Frontal cortex (tissue), 4 donors: ENCODE data around the gene CHPF2. TPM values are rescaled to one million over a fixed set of nuclear protein-coding genes. Genes with fewer than 3 reads are reported as not detected.
A peak's percentile ranks its signal among the peaks of the same experiment; 100 is the strongest.

ENCODE experiments used
- DNase-seq, 2 donors: peaks; one replicate each; pipeline ENCODE4 v3.0.0; 2012; ENCODE audit warnings: low spot score in 2 of 2
- FAIRE-seq: peaks from 2 replicates; lab custom pipeline; 2012; peaks lifted over from hg19 to GRCh38; lab: Jason Lieb, UNC
- total RNA-seq: library from RNA; depleted of rRNA; stranded (reverse); fragments of >200 nt; gene quantifications from one replicate; pipeline ENCODE4 v1.2.3, GENCODE V29; 2014
- donor health status: control.
- donor health status: control.
- donor health status: control.

The CHPF2 gene
- 18.3 TPM for total RNA-seq

GRCh38 chr7:151232091-151232916 lies at the start of gene CHPF2:
CHPF2 (plus strand) TSS chr7:151232483; CDS start chr7:151234012, 1,529 bp downstream.
- FAIRE-seq: no peak
- peak; percentile 95 to 97 for DNase-seq

DNA sequence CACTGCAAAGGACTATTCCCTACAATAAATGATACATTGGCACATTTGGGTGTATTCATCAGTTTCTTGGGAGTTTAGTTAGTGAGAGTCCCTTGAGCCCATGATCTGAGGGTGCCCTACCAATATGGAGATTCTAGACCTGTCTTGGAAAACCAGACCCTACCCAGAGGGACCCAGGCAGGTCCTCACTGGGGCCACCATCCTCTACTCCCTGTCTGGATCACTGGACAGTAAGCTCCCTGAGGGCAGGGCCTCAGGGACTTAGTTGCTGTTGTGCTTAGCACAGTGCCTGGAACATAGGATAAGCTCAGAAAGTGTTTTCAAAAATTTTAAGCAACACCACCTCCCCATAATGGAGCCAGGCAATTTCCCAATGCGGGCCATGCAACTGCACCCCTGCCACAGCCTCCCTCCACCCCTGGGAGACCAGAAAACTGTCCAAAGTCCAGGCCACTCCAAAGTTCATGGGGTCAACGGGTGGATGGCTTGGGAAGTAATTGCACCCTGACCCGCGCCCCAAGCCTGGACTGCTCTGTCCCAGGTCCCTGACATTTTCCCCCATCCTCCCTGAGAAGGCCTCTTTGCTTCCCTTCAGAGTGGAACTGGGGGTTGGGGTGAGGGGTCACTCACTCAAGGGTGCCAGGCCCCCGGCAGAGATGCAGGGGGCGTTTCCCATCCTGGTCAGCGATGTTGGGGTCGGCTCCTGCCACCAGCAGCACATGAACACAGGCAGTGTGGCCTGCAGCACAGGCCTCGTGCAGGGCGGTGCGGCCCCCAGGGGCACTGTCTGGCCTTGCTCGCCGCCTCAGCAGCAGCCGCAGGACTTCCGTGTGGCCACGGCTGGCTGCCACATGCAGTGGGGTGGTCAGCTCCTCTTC lies 46.3 kb upstream of the CHPF2 start:
- FAIRE-seq (no peak), DNase-seq (no peak)

- no peak for FAIRE-seq
- no peak for DNase-seq
Measured at GRCh38 chr7:151186640-151187408, 45.5 kb upstream of the CHPF2 start, which contains the start of gene ASB10. ASB10 (minus strand) TSS chr7:151187250; CDS start chr7:151187130, 120 bp downstream.

- FAIRE-seq (no peak), DNase-seq (no peak)
Measured at GRCh38 chr7:151187409-151188251, 44.7 kb upstream of the CHPF2 start.

DNA sequence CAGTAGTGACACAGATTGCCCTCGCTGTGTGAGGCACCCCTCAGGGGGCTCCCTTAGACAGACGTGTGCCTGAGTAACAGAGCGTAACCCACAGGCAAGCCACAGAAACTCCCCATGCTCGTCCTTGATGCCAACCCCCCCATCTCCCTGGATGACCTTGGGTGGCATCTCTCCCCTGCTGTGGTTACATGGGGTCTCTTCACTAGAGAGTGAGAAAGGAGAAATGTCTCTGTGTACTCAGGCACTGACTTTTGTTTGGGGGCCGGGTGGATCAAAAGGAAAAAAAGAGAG lies 44.1 kb upstream of the CHPF2 start:
- DNase-seq (no peak), FAIRE-seq (no peak)

DNA sequence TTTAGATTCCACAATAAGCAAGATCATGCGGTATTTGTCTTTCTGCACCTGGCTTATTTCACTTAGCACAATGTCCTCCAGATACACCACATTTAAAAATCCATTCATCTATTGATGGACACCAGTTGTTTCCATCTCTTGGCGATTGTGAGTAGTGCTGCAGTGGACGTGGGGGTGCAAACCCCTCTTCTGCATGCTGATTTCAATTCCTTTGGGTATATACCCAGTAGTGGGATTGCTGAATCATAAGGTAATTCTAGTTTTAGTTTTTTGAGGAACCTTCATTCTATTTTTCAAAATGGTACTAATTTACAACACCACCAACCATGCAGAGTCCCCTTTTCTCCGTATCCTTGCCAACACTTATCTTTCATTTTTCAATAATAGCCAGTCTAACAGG lies 43.2 kb upstream of the CHPF2 start:
- no peak for FAIRE-seq
- DNase-seq: no peak

DNA sequence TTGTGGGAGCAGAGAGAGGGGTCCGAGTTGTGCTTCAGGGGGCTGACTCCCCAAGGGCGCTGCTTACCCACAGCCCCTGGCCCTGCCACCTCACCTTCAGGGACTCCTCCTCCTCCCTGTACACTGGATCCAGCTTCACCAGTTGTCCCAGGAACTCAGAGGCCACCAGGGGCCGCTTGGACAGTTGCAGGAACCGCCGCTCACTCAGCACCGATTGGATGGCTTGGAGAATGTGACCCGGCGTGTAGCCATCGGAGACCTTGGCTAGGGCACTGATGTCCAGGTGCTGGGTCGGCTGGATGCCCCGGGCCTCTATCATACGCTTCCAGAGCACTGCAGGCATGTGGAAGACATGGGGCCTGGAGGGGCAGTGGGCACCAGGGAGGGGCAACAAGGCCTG lies 40.7 kb upstream of the CHPF2 start:
- FAIRE-seq: no peak
- DNase-seq: no peak

DNA sequence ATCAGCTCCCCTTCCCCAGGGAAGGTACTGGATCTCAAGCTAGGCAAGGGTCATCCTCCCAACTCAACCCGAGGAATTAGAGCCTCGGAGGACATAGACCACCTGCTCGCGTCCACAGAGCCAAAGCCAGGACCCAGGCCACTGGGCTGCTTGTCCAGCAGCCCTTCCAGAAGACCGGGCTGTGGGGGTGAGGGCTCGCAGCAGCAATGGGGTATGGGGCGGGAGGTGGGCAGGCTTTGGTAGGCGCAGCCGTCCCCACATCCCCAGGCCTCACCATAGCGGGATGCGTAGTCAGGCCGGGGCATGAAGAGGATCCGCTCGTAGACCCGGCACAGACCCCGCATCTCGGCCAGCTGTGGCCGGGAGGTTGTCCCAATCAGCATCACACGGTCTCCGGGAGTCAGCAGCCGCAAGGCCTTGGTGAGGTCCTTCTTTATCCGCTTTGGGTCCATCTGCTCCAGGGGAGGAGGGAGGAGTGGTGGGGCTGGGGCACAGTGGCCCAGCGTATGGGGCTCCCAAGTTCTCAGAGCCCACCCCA lies 40.2 kb upstream of the CHPF2 start:
- no peak for DNase-seq
- FAIRE-seq: no peak

DNA sequence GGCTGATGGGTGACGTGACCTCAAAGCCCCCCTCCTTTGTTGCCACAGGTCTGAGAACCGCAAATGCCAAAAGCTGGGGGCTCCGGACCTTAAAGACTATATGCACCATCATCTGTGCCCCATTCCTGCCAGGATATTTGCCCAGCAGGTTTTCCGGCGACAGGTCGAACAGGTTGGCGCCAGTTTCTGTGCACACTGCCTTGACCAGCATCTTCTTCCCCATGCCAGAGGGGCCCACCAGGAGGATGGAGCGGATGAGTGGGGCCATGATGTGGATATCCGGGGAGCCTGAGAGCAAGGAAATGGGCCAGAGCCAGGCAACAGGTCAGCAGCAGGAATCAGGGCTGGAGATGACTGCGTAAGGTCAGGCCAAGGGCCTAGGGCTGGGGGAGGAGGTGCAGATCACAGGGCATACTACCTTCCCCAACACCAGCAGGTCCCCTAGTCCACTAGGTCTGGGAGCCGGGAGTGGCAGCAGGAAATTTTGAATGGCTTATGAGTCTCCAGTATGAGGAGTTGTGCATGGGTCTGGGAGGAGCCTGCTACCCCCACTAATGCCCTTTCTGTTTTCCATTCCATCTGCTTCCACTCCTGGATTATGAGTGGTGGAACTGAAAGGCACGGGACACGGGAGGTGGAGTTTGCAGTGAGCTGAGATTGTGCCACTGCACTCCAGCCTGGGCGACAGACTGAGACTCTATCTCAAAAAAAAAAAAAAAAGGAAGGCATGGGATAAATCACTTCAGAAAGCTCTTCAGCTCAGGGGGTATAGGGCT lies 38.9 kb upstream of the CHPF2 start:
- no peak for DNase-seq
- FAIRE-seq: no peak

DNA sequence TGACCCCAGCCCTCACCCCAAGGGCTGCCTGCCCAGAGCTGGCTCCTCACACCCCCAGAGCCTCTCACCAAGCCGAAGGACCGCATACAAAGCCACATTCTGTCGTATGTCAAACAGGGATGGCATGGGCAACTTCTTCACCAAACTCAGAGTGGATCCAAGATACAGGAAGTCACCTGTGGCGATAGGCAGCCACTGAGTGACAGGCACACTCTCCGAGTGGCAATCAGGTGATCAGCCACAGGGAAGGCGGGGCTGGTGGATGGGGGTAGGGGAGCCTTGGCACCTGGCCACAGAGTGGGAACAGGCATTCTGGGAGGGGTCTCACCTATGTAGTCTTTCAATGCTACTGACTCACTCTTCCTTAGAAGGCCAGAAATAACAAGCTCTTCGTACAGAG lies 38.1 kb upstream of the CHPF2 start:
- FAIRE-seq (no peak), DNase-seq (no peak)

- no peak for FAIRE-seq
- DNase-seq: no peak
Measured at GRCh38 chr7:151195616-151196450, 36.5 kb upstream of the CHPF2 start.

DNA sequence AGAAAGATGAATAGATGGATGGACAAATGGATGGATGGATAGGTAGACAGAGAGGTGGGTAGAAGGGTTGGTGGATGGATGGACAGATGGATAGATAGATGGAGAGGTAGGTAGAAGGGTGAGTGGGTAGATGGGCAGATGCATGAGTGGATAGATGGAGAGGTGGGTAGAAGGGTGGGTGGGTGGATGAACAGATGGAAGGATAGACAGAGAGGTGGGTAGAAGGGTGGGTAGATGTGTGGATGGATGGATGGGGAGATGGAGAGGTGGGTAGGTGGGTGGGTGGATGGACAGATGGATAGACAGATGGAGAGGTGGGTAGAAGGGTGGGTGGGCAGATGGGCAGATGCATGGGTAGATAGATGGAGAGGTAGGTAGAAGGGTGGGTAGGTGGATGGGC lies 34.4 kb upstream of the CHPF2 start:
- DNase-seq (no peak), FAIRE-seq (no peak)

DNA sequence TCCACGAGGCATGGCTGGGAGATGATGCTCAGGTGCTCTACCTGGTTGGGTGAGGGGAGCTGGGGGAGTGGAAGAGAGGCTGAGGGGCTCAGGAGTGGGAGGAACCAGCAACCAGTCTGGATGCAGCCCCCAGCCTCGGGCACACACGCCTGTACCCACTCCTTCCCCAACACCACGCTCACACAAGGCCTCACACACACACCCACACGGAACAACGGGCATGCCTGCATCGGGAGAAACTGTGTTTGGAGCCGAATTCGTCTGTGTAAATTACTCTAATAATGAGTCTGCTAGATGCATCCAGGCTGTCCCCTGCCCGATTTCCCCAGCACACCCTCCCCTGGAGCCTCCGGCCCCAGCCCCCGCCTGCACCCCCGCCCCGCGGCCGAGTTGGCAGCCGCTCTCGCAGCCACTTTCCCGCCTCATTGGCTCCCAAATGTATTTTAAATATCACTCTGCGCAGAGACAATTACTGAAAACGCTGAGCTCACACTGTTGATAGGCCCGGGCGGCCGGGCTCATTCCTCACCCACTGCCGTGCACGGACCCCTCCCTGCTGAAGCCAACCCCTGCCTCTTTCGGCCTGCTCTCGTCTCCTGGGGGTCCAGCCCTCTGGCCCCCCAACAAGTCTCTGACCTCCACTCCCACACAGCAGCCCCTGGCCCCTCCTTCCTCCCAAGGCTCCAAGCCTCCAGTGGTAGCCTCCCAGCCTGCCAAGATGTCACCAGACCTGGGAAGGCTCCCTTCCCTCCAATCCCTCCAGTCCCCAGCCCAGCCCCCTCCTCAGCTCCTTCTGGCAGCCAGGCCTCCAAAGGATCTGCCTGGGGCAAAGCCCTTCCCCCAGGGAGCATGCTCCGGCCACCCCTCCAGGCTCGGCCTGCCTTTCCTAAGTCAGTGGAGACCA lies 33.1 kb upstream of the CHPF2 start:
- FAIRE-seq (no peak), DNase-seq (peak in 1 of 2 donors; percentile 64)

GRCh38 chr7:151201344-151201743 lies 30.9 kb upstream of the CHPF2 start:
- FAIRE-seq (no peak), DNase-seq (no peak)

DNA sequence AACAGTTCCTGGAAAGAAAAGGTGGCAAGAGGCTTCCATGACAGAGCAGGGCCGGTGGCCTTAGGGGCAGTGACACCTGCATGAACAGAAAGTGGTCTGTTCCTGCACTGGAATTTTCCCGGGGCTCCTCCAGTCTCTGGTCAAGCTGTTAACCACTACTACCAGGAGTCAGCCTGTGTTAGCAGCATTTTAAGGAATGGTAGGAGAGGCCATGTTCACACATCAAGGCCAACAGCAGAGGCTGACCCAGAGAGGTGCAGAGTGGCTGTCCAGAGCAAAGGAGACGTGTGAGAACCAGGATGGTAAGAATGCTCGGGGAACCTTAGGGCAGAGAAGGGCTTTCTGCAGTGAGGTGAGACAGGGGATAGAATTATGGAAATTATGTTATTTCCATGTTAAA lies 30.5 kb upstream of the CHPF2 start:
- DNase-seq: no peak

DNA sequence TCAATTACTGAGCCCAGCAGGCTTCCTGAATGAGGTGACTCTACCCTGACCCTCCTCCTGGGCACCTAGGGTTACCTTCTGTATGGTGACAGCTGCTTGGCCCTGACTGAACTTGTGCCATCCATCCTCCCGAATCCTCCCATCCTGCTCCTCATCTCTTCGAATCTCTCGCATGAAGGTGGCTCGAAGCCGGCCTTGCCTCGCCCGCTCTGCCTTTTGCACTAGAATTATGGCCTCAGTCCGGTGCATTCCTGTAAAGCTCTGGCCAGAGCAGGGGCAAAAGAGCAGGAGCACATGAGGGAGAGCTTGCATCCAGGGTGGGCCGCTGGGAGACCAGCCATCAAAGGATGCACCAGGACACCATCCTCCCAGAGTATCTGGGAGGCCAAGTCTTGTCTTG lies 29.4 kb upstream of the CHPF2 start:
- no peak for FAIRE-seq
- no peak for DNase-seq

More for the DNA sequence above, 30.5 kb upstream of the CHPF2 start:
- no peak for FAIRE-seq
